CD4-positive, CD25-positive, alpha-beta regulatory T cell (primary cell): Measurements from ENCODE around the gene ARHGAP31. TPM values are rescaled to one million over a fixed set of nuclear protein-coding genes. Genes with fewer than 3 reads are reported as not detected.
"Not testable (repeated sequence)": the region's sequence is repeated elsewhere in the genome, so short reads cannot be mapped to it uniquely, and the experiment has no call there.

Experiments
- ATAC-seq, 2 donors: fragments of 150-1000 bp; cut with Tn5 transposase; one replicate each; pipeline ENCODE4 v1.10.0; 2021; ENCODE audit warnings: low read depth in 2 of 2, moderate number of reproducible peaks in 2 of 2, moderate library complexity in 1 of 2
- DNase-seq, 3 donors: peaks; one replicate each; pipeline versions ENCODE4 v3.0.0 to v3.0.0-alpha.2; 2012 to 2022; ENCODE audit warnings: mixed read lengths in 1 of 3
- H3K27ac ChIP-seq: one replicate; pipeline ENCODE4 v1.7.0; 2013; ENCODE audit warnings: mild to moderate bottlenecking, low read length; ENCODE audit not compliant: insufficient read depth, poor library complexity, severe bottlenecking
- H3K27me3 ChIP-seq: one replicate; pipeline ENCODE4 v1.7.0; 2013; ENCODE audit warnings: low read length; ENCODE audit not compliant: control insufficient read depth, insufficient read depth
- H3K36me3 ChIP-seq: one replicate; pipeline ENCODE4 v1.7.0; 2013; ENCODE audit warnings: mild to moderate bottlenecking, low read length, moderate library complexity; ENCODE audit not compliant: control insufficient read depth, insufficient read depth
- H3K4me1 ChIP-seq: 2 replicates; pipeline ENCODE4 v1.7.0; 2013; ENCODE audit warnings: mild to moderate bottlenecking, low read length; ENCODE audit not compliant: insufficient read depth, control insufficient read depth, poor library complexity, severe bottlenecking
- H3K4me3 ChIP-seq: one replicate; pipeline ENCODE4 v1.7.0; 2013; ENCODE audit warnings: low read depth, mild to moderate bottlenecking, low read length, moderate library complexity
- H3K9me3 ChIP-seq, 2 experiments: 1 replicate in 1 of 2; 2 replicates in 1 of 2; pipeline ENCODE4 v1.7.0; 2013; ENCODE audit warnings: low read length in 2 of 2, mild to moderate bottlenecking in 1 of 2, moderate library complexity in 1 of 2; ENCODE audit not compliant: control insufficient read depth in 2 of 2
- H3K27ac Mint-ChIP-seq, 3 donors: one replicate each; pipeline ENCODE4 v1.8.0; 2020 to 2022; ENCODE audit warnings: mild to moderate bottlenecking in 3 of 3, mixed read lengths in 3 of 3, moderate library complexity in 2 of 3
- H3K27me3 Mint-ChIP-seq: one replicate; pipeline ENCODE4 v1.8.0; 2022; ENCODE audit warnings: mild to moderate bottlenecking, mixed read lengths
- H3K36me3 Mint-ChIP-seq: one replicate; pipeline ENCODE4 v1.8.0; 2020; ENCODE audit warnings: mixed read lengths
- H3K4me1 Mint-ChIP-seq, 4 donors: one replicate each; pipeline ENCODE4 v1.8.0; 2020 to 2022; ENCODE audit warnings: mixed read lengths in 4 of 4, mild to moderate bottlenecking in 1 of 4
- H3K4me3 Mint-ChIP-seq, 4 donors: one replicate each; pipeline ENCODE4 v1.8.0; 2020 to 2022; ENCODE audit warnings: mild to moderate bottlenecking in 4 of 4, mixed read lengths in 4 of 4, moderate library complexity in 3 of 4
- H3K9me3 Mint-ChIP-seq, 7 donors: one replicate each; pipeline ENCODE4 v1.8.0; 2020 to 2022; ENCODE audit warnings: mixed read lengths in 7 of 7, mild to moderate bottlenecking in 3 of 7, moderate library complexity in 2 of 7
- polyA plus RNA-seq, 4 donors: library from polyadenylated mRNA; unstranded; fragments of 300-500 nt; fragmentation: Illumina TruSeq; gene quantifications; one replicate each; pipeline ENCODE4 v1.2.3, GENCODE V29; 2021
- total RNA-seq: library from RNA; stranded (reverse); gene quantifications from one replicate; pipeline ENCODE4 v1.2.3, GENCODE V29; 2022

ARHGAP31 gene
- total and polyA plus RNA-seq, 5 donors from 2014 or later = 2.6 to 13.6 (median 4.8) TPM

GRCh38 chr3:119313461-119313860 is 19.3 kb downstream of the ARHGAP31 start:
- H3K4me3 Mint-ChIP-seq = no peak overlapping the region
- H3K27ac Mint-ChIP-seq = peak overlapping the region in 1 of 3 donors; percentile 64
- no peaks in the 10 kb centered on the region for H3K9me3 Mint-ChIP-seq
- H3K4me1 Mint-ChIP-seq = peaks cover 0 to 22% (median 10%) of the 10 kb centered on the region in 4 donors
- H3K36me3 ChIP-seq = peaks cover 3% of the 10 kb centered on the region
- peaks cover 16% of the 10 kb centered on the region for H3K36me3 Mint-ChIP-seq
- H3K27me3 Mint-ChIP-seq = no peaks in the 10 kb centered on the region
- no peaks in the 10 kb centered on the region for H3K4me1 ChIP-seq
- DNase-seq (no peak), ATAC-seq (no peak)
- no peak overlapping the region for H3K27ac ChIP-seq
- no peaks in the 10 kb centered on the region for H3K27me3 ChIP-seq
- no peaks in the 10 kb centered on the region for H3K9me3 ChIP-seq
- H3K4me3 ChIP-seq = no peak overlapping the region

GRCh38 chr3:119314821-119315220 is 20.6 kb downstream of the ARHGAP31 start:
- Mint-ChIP-seq H3K36me3 (peaks cover 15% of the 10 kb centered on the region), H3K9me3 (no peaks in the 10 kb centered on the region), H3K4me3 (no peak overlapping the region), H3K27me3 (no peaks in the 10 kb centered on the region), H3K4me1 (peaks cover 0 to 20% (median 10%) of the 10 kb centered on the region in 4 donors), H3K27ac (peak overlapping the region in 1 of 3 donors; percentile 64)
- DNase-seq (no peak), ATAC-seq (no peak)
- Histone ChIP-seq H3K27ac (no peak overlapping the region), H3K36me3 (peaks cover 3% of the 10 kb centered on the region), H3K4me3 (no peak overlapping the region), H3K9me3 (no peaks in the 10 kb centered on the region), H3K4me1 (no peaks in the 10 kb centered on the region), H3K27me3 (no peaks in the 10 kb centered on the region)

- no peaks in the 10 kb centered on the region for H3K27me3 Mint-ChIP-seq
- H3K27ac ChIP-seq = no peak overlapping the region
- H3K4me3 ChIP-seq = no peak overlapping the region
- H3K27ac Mint-ChIP-seq = peak overlapping the region in 1 of 3 donors; percentile 39
- no peak overlapping the region for H3K4me3 Mint-ChIP-seq
- no peaks in the 10 kb centered on the region for H3K27me3 ChIP-seq
- no peaks in the 10 kb centered on the region for H3K4me1 ChIP-seq
- no peak for ATAC-seq
- peaks cover 3% of the 10 kb centered on the region for H3K36me3 ChIP-seq
- no peak for DNase-seq
- no peaks in the 10 kb centered on the region for H3K9me3 ChIP-seq
- peaks cover 0 to 24% (median 16%) of the 10 kb centered on the region in 4 donors for H3K4me1 Mint-ChIP-seq
- no peaks in the 10 kb centered on the region for H3K9me3 Mint-ChIP-seq
- H3K36me3 Mint-ChIP-seq = peaks cover 15% of the 10 kb centered on the region
Measured at GRCh38 chr3:119315600-119316312, 21.6 kb downstream of the ARHGAP31 start.

- Histone ChIP-seq H3K4me3 (no peak overlapping the region), H3K4me1 (no peaks in the 10 kb centered on the region), H3K27me3 (no peaks in the 10 kb centered on the region), H3K9me3 (no peaks in the 10 kb centered on the region), H3K27ac (no peak overlapping the region), H3K36me3 (peaks cover 3% of the 10 kb centered on the region)
- no peaks in the 10 kb centered on the region for H3K9me3 Mint-ChIP-seq
- peaks cover 0 to 20% (median 17%) of the 10 kb centered on the region in 4 donors for H3K4me1 Mint-ChIP-seq
- H3K27me3 Mint-ChIP-seq = no peaks in the 10 kb centered on the region
- ATAC-seq = no peak
- no peak for DNase-seq
- peak overlapping the region in 1 of 3 donors; percentile 51 for H3K27ac Mint-ChIP-seq
- H3K36me3 Mint-ChIP-seq = peaks cover 14% of the 10 kb centered on the region
- H3K4me3 Mint-ChIP-seq = no peak overlapping the region
Measured at GRCh38 chr3:119316313-119316670, 22.1 kb downstream of the ARHGAP31 start.

- H3K4me3 ChIP-seq = no peak overlapping the region
- peaks cover 3% of the 10 kb centered on the region for H3K36me3 ChIP-seq
- DNase-seq (no peak), ATAC-seq (no peak)
- no peaks in the 10 kb centered on the region for H3K9me3 Mint-ChIP-seq
- peaks cover 6% of the 10 kb centered on the region for H3K36me3 Mint-ChIP-seq
- H3K27me3 ChIP-seq = no peaks in the 10 kb centered on the region
- H3K9me3 ChIP-seq = no peaks in the 10 kb centered on the region
- H3K27ac Mint-ChIP-seq = no peak overlapping the region
- peaks cover 17% of the 10 kb centered on the region for H3K4me1 ChIP-seq
- H3K4me3 Mint-ChIP-seq = no peak overlapping the region
- H3K4me1 Mint-ChIP-seq = peaks cover 6 to 36% (median 25%) of the 10 kb centered on the region in 4 donors
- H3K27me3 Mint-ChIP-seq = peaks cover 4% of the 10 kb centered on the region
- H3K27ac ChIP-seq = no peak overlapping the region
Measured at GRCh38 chr3:119318876-119319275, 24.7 kb downstream of the ARHGAP31 start.

- H3K27ac Mint-ChIP-seq = no peak overlapping the region
- no peak for DNase-seq
- peaks cover 9 to 37% (median 27%) of the 10 kb centered on the region in 4 donors for H3K4me1 Mint-ChIP-seq
Measured at GRCh38 chr3:119319311-119319710, 25.1 kb downstream of the ARHGAP31 start.

GRCh38 chr3:119320785-119321184 is 26.6 kb downstream of the ARHGAP31 start:
- H3K4me1 ChIP-seq = peaks cover 20% of the 10 kb centered on the region
- H3K27me3 ChIP-seq, H3K27me3 Mint-ChIP-seq, H3K9me3 ChIP-seq, ATAC-seq, DNase-seq, H3K27ac ChIP-seq, H3K4me3 ChIP-seq, H3K9me3 Mint-ChIP-seq, H3K36me3 ChIP-seq, H3K36me3 Mint-ChIP-seq: not testable (repeated sequence)
- Mint-ChIP-seq H3K4me3 (peak overlapping the region in 2 of 4 donors; percentile 11 to 68), H3K4me1 (peaks cover 10 to 44% (median 27%) of the 10 kb centered on the region in 4 donors), H3K27ac (peak overlapping the region in 1 of 3 donors; percentile 35)

More at GRCh38 chr3:119319311-119319710, 25.1 kb downstream of the ARHGAP31 start:
- Mint-ChIP-seq H3K36me3 (peaks cover 2% of the 10 kb centered on the region), H3K4me3 (peak overlapping the region in 1 of 4 donors; percentile 49), H3K27me3 (peaks cover 4% of the 10 kb centered on the region), H3K9me3 (no peaks in the 10 kb centered on the region)
- Histone ChIP-seq H3K4me3 (no peak overlapping the region), H3K4me1 (peaks cover 20% of the 10 kb centered on the region), H3K27me3 (no peaks in the 10 kb centered on the region), H3K27ac (no peak overlapping the region), H3K36me3 (no peaks in the 10 kb centered on the region), H3K9me3 (no peaks in the 10 kb centered on the region)
- no peak for ATAC-seq
